Testis (tissue), 2 donors: ENCODE data around the gene RGS7.

Source experiments
- POLR2A ChIP-seq: fragments of 450-650 bp; IDR thresholded peaks from one replicate; pipeline ENCODE4 v1.6.1; 2017; ENCODE audit warnings: antibody characterized with exemption, mild to moderate bottlenecking, moderate library complexity
- TF ChIP-seq, protein P1 (sequence below), 3 experiments: fragments of 450-650 bp in 2 of 3; fragments of 200-600 bp in 1 of 3; sonication (generic) in 1 of 3; IDR thresholded peaks; one replicate each; pipeline ENCODE4 v1.5.1; 2016 to 2019; ENCODE audit warnings: antibody characterized with exemption in 3 of 3, mild to moderate bottlenecking in 2 of 3, moderate library complexity in 1 of 3

DNA sequence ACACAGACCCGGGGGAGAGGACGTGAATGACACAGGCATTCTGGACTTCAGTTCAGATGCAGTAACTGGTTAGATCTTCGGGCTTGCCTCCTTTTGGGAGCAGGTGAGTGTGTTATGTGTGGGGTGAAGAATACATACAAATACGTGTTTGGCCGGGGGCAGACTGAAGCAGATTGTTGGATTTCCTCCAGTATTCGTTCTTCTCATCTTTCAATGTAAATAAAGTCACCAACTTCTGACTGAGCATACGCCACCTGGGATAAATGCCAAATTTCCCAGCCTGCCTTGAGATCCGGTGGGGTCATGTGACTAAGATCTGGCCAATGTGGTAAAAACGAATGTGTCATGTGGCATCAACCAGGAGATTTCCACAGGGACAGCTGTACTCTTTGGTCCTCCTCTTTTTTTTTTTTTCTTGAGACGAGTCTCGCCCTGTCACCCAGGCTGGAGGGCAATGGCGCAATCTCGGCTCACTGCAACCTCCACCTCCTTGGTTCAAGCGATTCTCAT is 189.8 kb downstream of the RGS7 start:
- TF ChIP-seq POLR2A: no peak
- TF ChIP-seq, protein P1, sequence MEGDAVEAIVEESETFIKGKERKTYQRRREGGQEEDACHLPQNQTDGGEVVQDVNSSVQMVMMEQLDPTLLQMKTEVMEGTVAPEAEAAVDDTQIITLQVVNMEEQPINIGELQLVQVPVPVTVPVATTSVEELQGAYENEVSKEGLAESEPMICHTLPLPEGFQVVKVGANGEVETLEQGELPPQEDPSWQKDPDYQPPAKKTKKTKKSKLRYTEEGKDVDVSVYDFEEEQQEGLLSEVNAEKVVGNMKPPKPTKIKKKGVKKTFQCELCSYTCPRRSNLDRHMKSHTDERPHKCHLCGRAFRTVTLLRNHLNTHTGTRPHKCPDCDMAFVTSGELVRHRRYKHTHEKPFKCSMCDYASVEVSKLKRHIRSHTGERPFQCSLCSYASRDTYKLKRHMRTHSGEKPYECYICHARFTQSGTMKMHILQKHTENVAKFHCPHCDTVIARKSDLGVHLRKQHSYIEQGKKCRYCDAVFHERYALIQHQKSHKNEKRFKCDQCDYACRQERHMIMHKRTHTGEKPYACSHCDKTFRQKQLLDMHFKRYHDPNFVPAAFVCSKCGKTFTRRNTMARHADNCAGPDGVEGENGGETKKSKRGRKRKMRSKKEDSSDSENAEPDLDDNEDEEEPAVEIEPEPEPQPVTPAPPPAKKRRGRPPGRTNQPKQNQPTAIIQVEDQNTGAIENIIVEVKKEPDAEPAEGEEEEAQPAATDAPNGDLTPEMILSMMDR (IDR thresholded peaks at IDR 0.05): no peak
